Ishikawa (cell line): ENCODE measurements around the gene NOVA1.

Source experiments
- RAD21 ChIP-seq: IDR thresholded peaks from 2 replicates; pipeline ENCODE4 v1.6.1; 2012; ENCODE audit warnings: low read depth
- REST ChIP-seq: IDR thresholded peaks from 2 replicates; pipeline ENCODE4 v1.6.1; 2012; ENCODE audit warnings: low read depth, mild to moderate bottlenecking
- YY1 ChIP-seq: IDR thresholded peaks from 2 replicates; pipeline ENCODE4 v1.6.1; 2012; ENCODE audit warnings: low read depth

GRCh38 chr14:26596543-26597061 is 1.2 kb downstream of the NOVA1 start:
- no peak for TF ChIP-seq RAD21
- TF ChIP-seq YY1 = no peak
- TF ChIP-seq REST = no peak
